GM21619 (cell line): ENCODE data around the gene ANKLE2.

ENCODE experiments used
- ATAC-seq: cut with Tn5 transposase; IDR thresholded peaks from one replicate; pipeline ENCODE4 v1.9.1; 2021; ENCODE audit not compliant: unreplicated experiment

ANKLE2 gene

GRCh38 chr12:132747395-132747794 lies 14.2 kb downstream of the ANKLE2 start:
- no peak for ATAC-seq

GRCh38 chr12:132746613-132747012 lies 15.0 kb downstream of the ANKLE2 start:
- no peak for ATAC-seq

DNA sequence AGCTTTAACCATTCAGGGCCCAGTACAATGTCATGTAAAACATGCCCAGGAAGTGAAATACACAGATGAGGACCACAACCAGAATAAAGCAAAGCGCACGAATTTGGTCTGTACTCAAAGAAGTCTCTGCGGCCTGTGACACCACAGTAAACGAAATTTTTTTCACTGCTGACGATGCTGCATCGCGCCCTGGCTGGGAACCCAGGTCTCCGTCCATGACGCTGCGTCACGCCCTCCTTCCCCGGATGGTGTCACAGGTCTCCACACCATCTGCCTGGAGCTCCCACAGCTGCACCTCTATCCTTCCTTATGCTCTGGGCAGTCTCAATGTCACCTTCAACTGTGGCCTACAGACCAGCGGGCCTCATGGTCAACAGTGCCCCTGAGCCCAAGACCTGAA lies 17.8 kb downstream of the ANKLE2 start:
- ATAC-seq: no peak

- ATAC-seq: no peak
These were observed 20.0 kb downstream of the ANKLE2 start for GRCh38 chr12:132741620-132742019.

DNA sequence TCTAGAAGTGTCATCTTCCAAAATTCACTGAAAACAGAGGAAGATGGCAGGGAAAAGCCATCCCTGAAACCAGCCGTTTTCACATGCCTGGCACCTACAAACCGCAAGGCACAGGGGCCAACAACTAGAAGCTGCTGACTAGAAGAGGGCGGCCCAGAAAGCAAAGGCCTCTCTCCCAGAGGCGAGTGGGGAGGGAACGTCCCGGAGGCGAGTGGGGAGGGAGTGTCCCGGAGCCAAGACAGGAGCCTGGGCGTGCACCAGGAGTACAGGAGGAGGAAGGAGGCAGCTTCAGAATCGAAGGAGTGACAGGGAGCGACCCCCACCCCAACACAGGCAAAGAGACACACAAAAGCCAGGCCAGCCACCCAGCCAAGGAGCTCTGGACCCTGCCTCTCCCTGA lies 21.0 kb downstream of the ANKLE2 start:
- no peak for ATAC-seq

- no peak for ATAC-seq
These were observed 21.4 kb downstream of the ANKLE2 start for GRCh38 chr12:132740313-132740646.

DNA sequence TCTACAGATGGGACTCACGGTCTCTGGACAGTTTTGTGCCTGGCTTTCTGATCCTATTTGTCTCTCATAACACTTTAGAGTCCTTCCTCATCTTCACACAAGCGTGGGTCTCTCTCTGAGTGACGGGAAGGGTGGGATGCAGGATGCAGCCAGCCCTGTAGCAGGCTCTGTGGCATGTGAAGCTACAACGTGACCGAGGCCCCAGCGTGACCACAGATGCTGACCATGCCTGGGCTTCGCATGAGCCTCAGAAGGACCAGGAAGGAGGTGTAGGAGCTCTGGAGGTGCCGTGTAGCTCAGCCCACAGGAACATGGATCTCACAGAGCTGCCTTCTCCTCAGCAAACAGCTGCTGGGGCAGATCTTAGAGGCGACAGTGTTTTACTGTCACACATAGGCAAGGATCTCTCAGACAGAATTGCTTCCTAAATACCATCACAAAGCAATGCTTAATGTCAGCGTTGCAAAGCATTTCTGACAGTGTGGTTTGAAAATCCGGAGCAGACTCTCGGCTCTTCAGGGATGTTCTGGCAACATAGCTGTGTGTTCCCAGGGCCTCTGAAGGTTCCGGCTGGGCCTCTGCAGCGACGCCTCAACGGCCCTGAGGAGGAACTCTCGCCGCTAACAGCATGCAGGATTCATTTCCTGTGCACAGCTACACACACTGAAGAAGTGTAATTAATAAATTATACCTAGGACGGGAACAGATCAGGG lies 21.9 kb downstream of the ANKLE2 start:
- no peak for ATAC-seq

GRCh38 chr12:132736913-132737312 lies 24.7 kb downstream of the ANKLE2 start:
- ATAC-seq: no peak

- no peak for ATAC-seq
These were observed 25.3 kb downstream of the ANKLE2 start for GRCh38 chr12:132736378-132736777.

GRCh38 chr12:132735496-132735895 lies 26.1 kb downstream of the ANKLE2 start:
- no peak for ATAC-seq

- no peak for ATAC-seq
These were observed 27.4 kb downstream of the ANKLE2 start for GRCh38 chr12:132734206-132734605.

DNA sequence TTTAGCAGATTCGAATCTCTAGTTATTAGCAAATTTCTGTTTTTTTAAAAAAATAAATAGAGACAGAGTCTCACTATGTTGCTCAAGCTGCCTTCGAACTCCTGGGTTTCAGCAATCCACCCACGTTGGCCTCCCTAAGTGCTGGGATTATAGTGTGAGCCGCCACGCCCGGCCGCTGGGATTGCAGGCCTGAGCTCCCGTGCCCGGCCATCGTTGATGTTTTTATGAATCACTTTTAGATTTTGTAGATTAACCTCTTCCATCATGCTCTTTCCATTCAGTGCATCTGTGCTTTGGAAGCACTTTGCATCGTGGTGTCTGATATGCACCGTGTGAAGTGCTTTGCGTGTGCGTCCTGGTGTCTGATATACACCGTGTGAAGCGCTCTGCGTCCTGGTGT lies 30.1 kb downstream of the ANKLE2 start:
- no peak for ATAC-seq

- ATAC-seq: no peak
These were observed 31.3 kb downstream of the ANKLE2 start for GRCh38 chr12:132730353-132730752.

DNA sequence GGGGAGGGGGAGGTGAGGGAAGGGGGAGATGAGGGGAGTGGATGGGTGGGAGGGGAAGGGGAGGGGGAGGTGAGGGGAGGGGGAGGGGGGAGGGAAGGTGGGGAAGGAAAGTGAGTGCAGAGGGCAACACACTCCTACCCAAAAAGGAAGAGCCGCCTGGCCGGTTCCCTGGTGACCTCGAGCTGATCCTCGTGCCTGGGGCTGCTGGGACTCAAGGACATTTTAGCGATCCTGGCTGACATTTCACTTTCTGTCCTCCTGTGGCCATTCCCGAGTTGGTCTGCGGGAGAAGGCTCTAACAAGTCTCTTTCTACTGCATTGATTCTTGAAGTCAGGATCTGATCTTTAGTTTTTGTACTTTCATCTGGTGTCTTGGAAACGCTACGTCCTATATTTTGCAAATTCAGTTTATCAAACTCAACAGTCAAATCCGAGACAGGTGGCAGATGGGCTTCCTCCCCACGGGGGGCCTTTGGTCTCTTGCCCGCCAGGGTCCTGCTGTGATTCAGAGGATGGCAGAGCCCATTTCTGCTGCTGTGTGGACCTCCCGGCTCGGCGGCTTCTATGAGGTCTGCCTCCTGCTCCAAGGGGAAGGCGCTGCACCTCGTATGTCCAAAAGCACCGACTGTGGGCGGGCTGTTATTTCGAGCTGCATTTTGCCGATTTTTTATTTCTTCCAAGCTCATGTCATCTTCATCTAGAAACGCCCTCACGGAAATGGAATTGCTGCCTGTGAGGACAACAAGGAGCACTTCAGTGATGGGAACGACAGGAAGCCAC lies 31.9 kb downstream of the ANKLE2 start:
- ATAC-seq: no peak

GRCh38 chr12:132728502-132728901 lies 33.1 kb downstream of the ANKLE2 start:
- ATAC-seq: no peak

DNA sequence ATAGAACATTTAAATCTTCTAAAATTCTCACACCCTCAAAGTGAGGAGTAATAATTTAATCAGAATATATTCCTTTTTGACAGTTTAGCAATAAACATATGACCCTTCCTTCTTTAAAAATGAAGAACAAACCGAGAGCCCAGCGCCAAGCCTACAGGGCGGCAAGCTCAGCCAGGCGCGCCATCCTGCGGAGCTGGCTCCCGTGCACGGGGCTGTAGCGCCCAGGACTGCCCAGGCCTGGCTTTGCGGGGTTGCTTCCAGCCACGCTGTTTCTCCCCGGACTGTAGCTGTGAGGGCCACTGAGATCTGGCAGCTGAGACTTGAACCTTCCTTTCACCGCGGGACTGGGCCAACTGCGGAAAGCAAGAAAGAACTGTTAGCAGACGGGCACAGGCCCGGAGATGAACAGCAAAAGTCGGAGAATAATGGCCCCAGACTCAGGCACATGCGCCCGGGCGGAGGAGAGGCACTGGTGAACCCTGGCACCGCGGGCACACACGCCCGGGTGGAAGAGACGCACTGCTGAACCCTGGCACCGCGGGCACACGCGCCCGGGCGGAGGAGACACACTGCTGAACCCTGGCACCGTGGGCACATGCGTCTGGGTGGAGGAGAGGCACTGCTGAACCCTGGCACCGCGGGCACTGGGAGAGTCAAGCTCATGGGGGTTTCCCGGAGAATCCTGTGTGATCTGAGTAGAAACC lies 34.4 kb downstream of the ANKLE2 start:
- no peak for ATAC-seq

DNA sequence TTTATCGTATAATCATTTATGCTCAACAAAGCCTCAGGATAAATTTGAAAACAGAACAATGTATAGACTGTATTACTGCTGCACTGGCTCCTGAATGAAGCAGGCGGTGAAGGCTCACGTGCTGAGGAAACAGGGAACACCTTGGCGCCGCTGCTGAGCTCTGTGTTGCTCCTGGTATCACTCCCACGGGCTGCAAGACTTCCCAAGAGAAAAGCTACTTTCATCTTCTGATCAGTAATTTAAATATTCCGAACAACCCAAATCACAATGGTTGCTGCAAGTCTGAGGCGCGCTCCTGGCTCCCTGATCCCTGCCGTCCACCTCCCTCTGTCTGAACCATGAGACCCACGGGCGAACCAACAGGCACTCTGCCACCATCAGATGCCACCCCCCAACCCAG lies 35.2 kb downstream of the ANKLE2 start:
- no peak for ATAC-seq

- no peak for ATAC-seq
These were observed 37.0 kb downstream of the ANKLE2 start for GRCh38 chr12:132724506-132725241.

DNA sequence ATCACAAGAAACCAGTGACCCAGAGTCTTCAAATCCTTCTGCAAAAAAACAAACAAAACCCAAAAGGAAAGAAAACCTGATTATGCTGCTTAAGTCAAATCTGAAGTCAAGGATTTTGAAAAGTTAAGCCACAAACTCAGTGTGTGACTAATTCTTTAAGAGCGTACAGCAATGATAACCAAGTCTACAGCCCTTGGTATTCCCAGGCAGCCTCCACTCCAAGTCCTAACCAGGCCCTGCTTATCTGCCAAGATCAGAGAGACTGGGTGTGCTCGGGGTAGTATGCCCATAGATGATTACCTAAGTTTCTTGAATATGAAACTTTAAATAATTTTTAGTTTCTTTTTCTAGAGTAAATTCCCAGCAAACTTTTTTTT lies 37.9 kb downstream of the ANKLE2 start:
- ATAC-seq: no peak

DNA sequence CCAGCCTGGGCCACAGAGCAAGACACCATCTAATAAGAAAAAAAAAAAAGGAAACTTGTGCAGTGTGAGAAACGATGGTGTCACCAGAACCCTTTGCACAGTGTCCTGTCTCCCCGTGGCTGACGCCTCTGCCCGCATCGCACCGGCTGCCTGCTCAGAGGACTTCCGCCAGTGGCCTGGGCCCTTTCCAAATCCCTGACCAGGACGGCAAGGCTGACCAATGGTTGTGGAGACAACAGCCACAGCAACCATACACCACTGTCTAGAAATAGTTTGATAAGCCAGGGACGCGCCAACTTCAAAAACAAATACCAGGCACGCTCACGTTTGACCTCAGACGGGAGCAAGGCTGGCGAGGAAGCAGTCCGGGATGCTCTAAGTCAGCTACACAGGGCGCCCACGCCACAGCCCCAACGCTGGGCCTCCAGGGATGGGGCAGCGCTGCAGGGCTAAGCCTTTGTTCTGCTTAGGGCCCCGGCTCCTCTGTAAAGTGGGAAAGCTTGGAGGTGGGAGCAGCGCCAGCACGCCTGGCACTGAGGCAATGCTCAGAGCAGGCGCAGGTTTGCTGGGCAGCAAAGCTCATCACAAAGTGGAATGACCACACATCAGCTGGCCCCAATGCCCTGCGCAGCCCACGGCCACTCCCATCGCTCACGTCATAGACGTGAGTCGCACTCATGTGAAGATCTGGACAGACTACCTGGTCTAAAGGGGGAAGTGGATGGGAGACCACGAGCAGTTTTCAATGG lies 38.4 kb downstream of the ANKLE2 start:
- no peak for ATAC-seq
